Peyer's patch (tissue), 4 donors: ENCODE results near the gene SERPINF2. TPM values are rescaled to one million over a fixed set of nuclear protein-coding genes. Genes with fewer than 3 reads are reported as not detected.

Source experiments
- DNase-seq, 3 donors: peaks; one replicate each; pipeline ENCODE4 v3.0.0-alpha.2; 2017 to 2019
- H3K27ac ChIP-seq, 4 donors: fragments of 200-600 bp; sonication (generic); one replicate each; pipeline ENCODE4 v1.5.1; 2016 to 2019
- H3K27me3 ChIP-seq, 2 donors: fragments of 200-600 bp; sonication (generic); one replicate each; pipeline ENCODE4 v1.5.1; 2019
- H3K36me3 ChIP-seq, 3 donors: fragments of 200-600 bp; sonication (generic); one replicate each; pipeline ENCODE4 v1.5.1; 2016 to 2019
- H3K4me1 ChIP-seq, 4 donors: fragments of 200-600 bp; sonication (generic); one replicate each; pipeline ENCODE4 v1.5.1; 2016 to 2019
- H3K4me3 ChIP-seq, 4 donors: fragments of 200-600 bp; sonication (generic); 1 replicate in 3 of 4; 2 replicates in 1 of 4; pipeline ENCODE4 v1.5.1; 2016 to 2019; ENCODE audit warnings: mild to moderate bottlenecking in 1 of 4
- H3K9me3 ChIP-seq, 4 donors: fragments of 200-600 bp; sonication (generic); one replicate each; pipeline ENCODE4 v1.5.1; 2016 to 2019; ENCODE audit warnings: mild to moderate bottlenecking in 1 of 4
- POLR2A ChIP-seq, 2 donors: fragments of 450-650 bp; IDR thresholded peaks; one replicate each; pipeline ENCODE4 v1.5.1; 2017; ENCODE audit warnings: antibody characterized with exemption in 2 of 2, mild to moderate bottlenecking in 2 of 2, moderate library complexity in 2 of 2
- total RNA-seq, 4 donors: library from RNA; depleted of rRNA; stranded (reverse); fragments of >200 nt; gene quantifications; one replicate each; pipeline ENCODE4 v1.1.0, GENCODE V29; 2016
- TF ChIP-seq, protein P1 (sequence below), 6 experiments: fragments of 450-650 bp in 4 of 6; fragments of 200-600 bp in 2 of 6; sonication (generic) in 1 of 6; IDR thresholded peaks; one replicate each; pipeline ENCODE4 v1.5.1; 2017 to 2019; ENCODE audit warnings: antibody characterized with exemption in 6 of 6, mild to moderate bottlenecking in 3 of 6, moderate library complexity in 1 of 6

Gene SERPINF2
- total RNA-seq, 4 donors from 2014 or later = 4.0 to 9.6 (median 5.6) TPM

DNA sequence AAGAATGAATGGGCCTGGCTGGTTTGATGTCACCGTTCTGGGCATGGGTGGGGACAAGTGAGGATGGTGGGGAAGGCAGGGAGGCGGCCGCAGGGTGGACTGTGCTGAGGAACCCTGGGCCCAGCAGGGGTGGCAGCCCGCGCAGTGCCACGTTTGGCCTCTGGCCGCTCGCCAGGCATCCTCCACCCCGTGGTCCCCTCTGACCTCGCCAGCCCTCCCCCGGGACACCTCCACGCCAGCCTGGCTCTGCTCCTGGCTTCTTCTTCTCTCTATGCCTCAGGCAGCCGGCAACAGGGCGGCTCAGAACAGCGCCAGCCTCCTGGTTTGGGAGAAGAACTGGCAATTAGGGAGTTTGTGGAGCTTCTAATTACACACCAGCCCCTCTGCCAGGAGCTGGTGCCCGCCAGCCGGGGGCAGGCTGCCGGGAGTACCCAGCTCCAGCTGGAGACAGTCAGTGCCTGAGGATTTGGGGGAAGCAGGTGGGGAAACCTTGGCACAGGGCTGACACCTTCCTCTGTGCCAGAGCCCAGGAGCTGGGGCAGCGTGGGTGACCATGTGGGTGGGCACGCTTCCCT, 12.7 kb downstream of the SERPINF2 start:
- Histone ChIP-seq H3K4me1 (peaks cover 0 to 26% (median 2%) of the 10 kb centered on the region in 4 donors), H3K27ac (no peak overlapping the region), H3K36me3 (no peaks in the 10 kb centered on the region), H3K27me3 (no peaks in the 10 kb centered on the region), H3K4me3 (no peak overlapping the region), H3K9me3 (no peaks in the 10 kb centered on the region)
- DNase-seq = no peak
- TF ChIP-seq POLR2A (IDR thresholded peaks at IDR 0.05) = no peak
- TF ChIP-seq, protein P1, sequence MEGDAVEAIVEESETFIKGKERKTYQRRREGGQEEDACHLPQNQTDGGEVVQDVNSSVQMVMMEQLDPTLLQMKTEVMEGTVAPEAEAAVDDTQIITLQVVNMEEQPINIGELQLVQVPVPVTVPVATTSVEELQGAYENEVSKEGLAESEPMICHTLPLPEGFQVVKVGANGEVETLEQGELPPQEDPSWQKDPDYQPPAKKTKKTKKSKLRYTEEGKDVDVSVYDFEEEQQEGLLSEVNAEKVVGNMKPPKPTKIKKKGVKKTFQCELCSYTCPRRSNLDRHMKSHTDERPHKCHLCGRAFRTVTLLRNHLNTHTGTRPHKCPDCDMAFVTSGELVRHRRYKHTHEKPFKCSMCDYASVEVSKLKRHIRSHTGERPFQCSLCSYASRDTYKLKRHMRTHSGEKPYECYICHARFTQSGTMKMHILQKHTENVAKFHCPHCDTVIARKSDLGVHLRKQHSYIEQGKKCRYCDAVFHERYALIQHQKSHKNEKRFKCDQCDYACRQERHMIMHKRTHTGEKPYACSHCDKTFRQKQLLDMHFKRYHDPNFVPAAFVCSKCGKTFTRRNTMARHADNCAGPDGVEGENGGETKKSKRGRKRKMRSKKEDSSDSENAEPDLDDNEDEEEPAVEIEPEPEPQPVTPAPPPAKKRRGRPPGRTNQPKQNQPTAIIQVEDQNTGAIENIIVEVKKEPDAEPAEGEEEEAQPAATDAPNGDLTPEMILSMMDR (IDR thresholded peaks at IDR 0.05) = no peak

DNA sequence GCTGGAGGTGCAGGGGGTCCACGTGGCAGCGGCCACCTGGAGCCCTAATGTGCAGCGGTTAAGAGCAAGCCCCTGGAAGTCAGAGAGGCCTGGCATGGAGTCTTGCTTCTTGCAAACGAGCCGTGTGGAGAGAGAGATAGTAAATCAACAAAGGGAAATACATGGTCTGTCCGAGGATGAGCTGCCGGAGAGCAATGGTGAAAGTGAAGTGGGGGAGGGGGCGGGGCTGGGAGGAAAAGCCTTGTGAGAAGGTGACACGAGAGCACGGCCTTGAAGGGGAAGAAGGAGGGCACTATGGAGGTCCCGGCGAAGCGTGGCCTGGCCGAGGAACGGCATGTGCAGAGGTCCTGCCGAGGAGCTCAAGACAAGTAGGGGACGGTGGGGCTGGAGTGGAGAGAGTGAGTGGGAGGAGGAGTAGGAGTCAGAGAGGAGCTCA, 13.2 kb downstream of the SERPINF2 start:
- peaks cover 0 to 26% (median 2%) of the 10 kb centered on the region in 4 donors for H3K4me1 ChIP-seq
- TF ChIP-seq, protein P1 (IDR thresholded peaks at IDR 0.05) = no peak
- TF ChIP-seq POLR2A (IDR thresholded peaks at IDR 0.05) = no peak
- H3K9me3 ChIP-seq = no peaks in the 10 kb centered on the region
- no peaks in the 10 kb centered on the region for H3K36me3 ChIP-seq
- H3K4me3 ChIP-seq = no peak overlapping the region
- DNase-seq = no peak
- no peak overlapping the region for H3K27ac ChIP-seq
- H3K27me3 ChIP-seq = no peaks in the 10 kb centered on the region

DNA sequence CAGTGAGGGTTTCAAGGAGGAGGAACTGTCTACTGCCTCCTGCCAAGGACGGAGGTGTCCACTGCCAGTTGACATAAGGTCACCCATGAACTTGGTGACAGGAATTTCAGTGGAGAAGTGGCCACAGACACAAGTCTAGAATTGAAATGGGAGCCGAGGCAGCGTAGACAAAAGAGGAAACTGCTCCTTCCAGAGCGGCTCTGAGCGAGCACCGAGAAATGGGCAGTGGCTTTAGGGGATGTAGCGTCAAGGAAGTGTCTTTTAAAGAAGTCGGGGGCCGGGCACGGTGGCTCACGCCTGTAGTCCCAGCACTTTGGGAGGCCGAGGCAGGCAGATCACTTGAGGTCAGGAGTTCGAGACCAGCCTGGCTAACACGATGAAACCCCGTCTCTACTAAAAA, 16.1 kb downstream of the SERPINF2 start:
- Histone ChIP-seq H3K27ac (no peak overlapping the region), H3K4me1 (peaks cover 9 to 33% (median 16%) of the 10 kb centered on the region in 4 donors), H3K27me3 (no peaks in the 10 kb centered on the region), H3K36me3 (no peaks in the 10 kb centered on the region), H3K9me3 (no peaks in the 10 kb centered on the region), H3K4me3 (no peak overlapping the region)
- TF ChIP-seq, protein P1 (IDR thresholded peaks at IDR 0.05) = no peak
- no peak for DNase-seq

DNA sequence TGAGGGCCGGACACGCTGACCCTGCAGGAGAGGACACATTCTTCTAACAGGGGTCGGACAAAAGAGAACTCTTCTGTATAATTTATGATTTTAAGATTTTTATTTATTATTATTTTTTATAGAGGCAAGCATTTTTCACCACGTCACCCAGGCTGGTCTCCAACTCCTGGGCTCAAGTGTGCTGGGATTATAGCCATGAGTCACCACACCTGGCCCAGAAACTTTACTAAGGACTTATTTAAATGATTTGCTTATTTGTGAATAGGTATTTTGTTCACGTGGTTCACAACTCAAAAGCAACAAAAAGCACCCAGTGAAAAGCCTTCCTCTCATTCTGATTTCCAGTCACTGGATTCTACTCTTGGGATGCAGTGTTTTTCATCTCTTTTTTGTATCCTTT, 16.9 kb downstream of the SERPINF2 start:
- Histone ChIP-seq H3K27me3 (no peaks in the 10 kb centered on the region), H3K4me3 (no peak overlapping the region), H3K9me3 (no peaks in the 10 kb centered on the region), H3K27ac (no peak overlapping the region), H3K4me1 (peaks cover 15 to 40% (median 20%) of the 10 kb centered on the region in 4 donors), H3K36me3 (no peaks in the 10 kb centered on the region)
- TF ChIP-seq, protein P1 (IDR thresholded peaks at IDR 0.05) = no peak
- DNase-seq = no peak

DNA sequence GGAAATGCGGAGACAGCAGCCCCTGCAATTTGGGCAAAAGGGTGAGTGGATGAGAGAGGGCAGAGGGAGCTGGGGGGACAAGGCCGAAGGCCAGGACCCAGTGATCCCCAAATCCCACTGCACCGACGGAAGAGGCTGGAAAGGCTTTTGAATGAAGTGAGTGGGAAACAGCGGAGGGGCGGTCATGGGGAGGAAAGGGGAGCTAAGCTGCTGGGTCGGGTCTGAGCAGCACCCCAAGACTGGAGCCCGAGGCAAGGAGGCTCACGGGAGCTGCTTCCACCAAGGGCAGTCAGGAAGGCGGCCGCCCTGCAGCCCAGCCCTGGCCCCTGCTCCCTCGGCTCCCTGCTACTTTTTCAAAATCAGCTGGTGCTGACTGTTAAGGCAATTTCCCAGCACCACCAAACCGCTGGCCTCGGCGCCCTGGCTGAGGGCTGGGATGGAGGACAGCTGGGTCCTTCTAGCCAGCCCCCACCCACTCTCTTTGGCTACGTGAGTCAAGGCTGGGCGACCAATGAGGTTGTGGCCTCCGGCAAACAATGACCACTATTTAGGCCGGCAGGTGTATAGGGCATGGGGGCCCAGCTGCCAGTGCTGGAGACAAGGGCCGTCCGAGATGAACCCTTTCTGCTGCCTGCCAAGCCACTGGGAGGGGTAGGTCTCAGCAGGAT, 19.7 kb downstream of the SERPINF2 start:
- H3K9me3 ChIP-seq = no peaks in the 10 kb centered on the region
- H3K4me3 ChIP-seq = peak overlapping the region; percentile 28 to 47 (median 38)
- H3K27ac ChIP-seq = peak overlapping the region; percentile 68 to 85 (median 72)
- H3K27me3 ChIP-seq = no peaks in the 10 kb centered on the region
- no peaks in the 10 kb centered on the region for H3K36me3 ChIP-seq
- DNase-seq = no peak
- peaks cover 15 to 40% (median 22%) of the 10 kb centered on the region in 4 donors for H3K4me1 ChIP-seq
- TF ChIP-seq POLR2A (IDR thresholded peaks at IDR 0.05) = no peak
- TF ChIP-seq, protein P1 (IDR thresholded peaks at IDR 0.05) = no peak
